Transverse colon (tissue), 4 donors: ENCODE measurements around the gene SPATA2. TPM values are rescaled to one million over a fixed set of nuclear protein-coding genes. Genes with fewer than 3 reads are reported as not detected.

Experiments
- DNase-seq: peaks from one replicate; pipeline ENCODE4 v3.0.0-alpha.2; 2019
- H3K27ac ChIP-seq, 4 donors: fragments of 200-600 bp; sonication (generic); 2 replicates each; pipeline ENCODE4 v1.5.1; 2016 to 2018; ENCODE audit warnings: inconsistent platforms in 4 of 4
- H3K27me3 ChIP-seq: fragments of 200-600 bp; sonication (generic); 2 replicates; pipeline ENCODE4 v1.5.1; 2017; ENCODE audit warnings: inconsistent platforms
- H3K36me3 ChIP-seq, 4 donors: fragments of 200-600 bp; sonication (generic); 2 replicates each; pipeline ENCODE4 v1.5.1; 2017 to 2019; ENCODE audit warnings: inconsistent platforms in 4 of 4
- H3K4me1 ChIP-seq, 4 donors: fragments of 200-600 bp; sonication (generic); 2 replicates each; pipeline ENCODE4 v1.5.1; 2017 to 2020; ENCODE audit warnings: inconsistent platforms in 4 of 4
- H3K4me3 ChIP-seq, 4 donors: fragments of 200-600 bp; sonication (generic); 1 replicate in 1 of 4; 2 replicates in 3 of 4; pipeline versions ENCODE4 v1.5.1 to v1.6.1; 2017 to 2019; ENCODE audit warnings: inconsistent platforms in 4 of 4
- H3K9me3 ChIP-seq, 2 donors: fragments of 200-600 bp; sonication (generic); 2 replicates each; pipeline ENCODE4 v1.5.1; 2017 to 2019; ENCODE audit warnings: inconsistent platforms in 2 of 2
- CTCF ChIP-seq, 5 experiments: fragments of 200-600 bp in 3 of 5; fragments of 450-650 bp in 2 of 5; sonication (generic) in 3 of 5; IDR thresholded peaks; 1 replicate in 2 of 5; 2 replicates in 3 of 5; pipeline ENCODE4 v1.5.1; 2016 to 2017; ENCODE audit warnings: antibody characterized with exemption in 5 of 5, inconsistent platforms in 3 of 5, mild to moderate bottlenecking in 2 of 5, moderate library complexity in 1 of 5
- EP300 ChIP-seq: sonication (generic); formaldehyde crosslinking; IDR thresholded peaks from one replicate; pipeline ENCODE4 v1.6.1; 2017; ENCODE audit warnings: antibody characterized with exemption, low read depth
- POLR2A ChIP-seq: fragments of 450-650 bp; IDR thresholded peaks from one replicate; pipeline ENCODE4 v1.6.1; 2016; ENCODE audit warnings: antibody characterized with exemption, mild to moderate bottlenecking, moderate library complexity
- POLR2AphosphoS5 ChIP-seq, 3 donors: sonication (generic); formaldehyde crosslinking; IDR thresholded peaks; one replicate each; pipeline ENCODE4 v1.6.1; 2016; ENCODE audit warnings: antibody characterized with exemption in 3 of 3
- WGBS, 2 donors: methylation state at CpG; one replicate each; pipeline ENCODE4 v1.1.5; 2018; ENCODE audit warnings: low coverage in 1 of 2; 5-methylcytosine and 5-hydroxymethylcytosine counted together
- in situ Hi-C, 4 donors: fragments of 200-750 bp; cut with MboI; loops; one replicate each; pipeline versions ENCODE4 v1.15.0 to v1.15.1; 2017; ENCODE audit warnings: low sequenced_read_pairs in 3 of 4, low pct_ligation_motif_present in 1 of 4, low pct_unique_long_range_greater_than_20kb in 1 of 4
- intact Hi-C: fragments of 100-400 bp; cut with DNase I; formaldehyde crosslinking; loops from one replicate; pipeline ENCODE4 v1.15.1; 2023; ENCODE audit warnings: low total_unique reads
- total RNA-seq, 4 donors: library from RNA; depleted of rRNA; stranded (reverse); fragments of >200 nt; gene quantifications; one replicate each; pipeline ENCODE4 v1.1.0, GENCODE V29; 2016

SPATA2 gene
- total RNA-seq, 4 donors from 2014 or later, result 4.0 to 40.0 (median 17.2) TPM

- Histone ChIP-seq H3K27me3 (no peaks in the 10 kb centered on the region), H3K9me3 (no peaks in the 10 kb centered on the region), H3K36me3 (peaks cover 0 to 23% (median 9%) of the 10 kb centered on the region in 4 donors), H3K4me3 (no peak overlapping the region), H3K27ac (no peak overlapping the region), H3K4me1 (peaks cover 18 to 40% (median 28%) of the 10 kb centered on the region in 4 donors)
- TF ChIP-seq CTCF (IDR thresholded peaks at IDR 0.05) (no peak), POLR2A (no peak), EP300 (no peak), POLR2AphosphoS5 (IDR thresholded peaks at IDR 0.05) (no peak)
- DNase-seq, result no peak
- in situ Hi-C loops (no loop called here), intact Hi-C loops (no loop called here)
- WGBS, 2 donors, result 93% methylated on average over 19 of the region's 19 CpGs; no CpG with 5 or more reads in 1 of the 2 donors
Measured at GRCh38 chr20:49907405-49908257, 7.7 kb downstream of the SPATA2 start.

GRCh38 chr20:49906615-49907154 is 8.6 kb downstream of the SPATA2 start:
- intact Hi-C loops (no loop called here), in situ Hi-C loops (no loop called here)
- no peak overlapping the region for H3K4me3 ChIP-seq
- TF ChIP-seq CTCF (IDR thresholded peaks at IDR 0.05) (no peak), EP300 (no peak), POLR2AphosphoS5 (IDR thresholded peaks at IDR 0.05) (no peak), POLR2A (no peak)
- no peaks in the 10 kb centered on the region for H3K27me3 ChIP-seq
- peaks cover 18 to 31% (median 23%) of the 10 kb centered on the region in 4 donors for H3K4me1 ChIP-seq
- no peak overlapping the region for H3K27ac ChIP-seq
- H3K36me3 ChIP-seq, result peaks cover 0 to 23% (median 9%) of the 10 kb centered on the region in 4 donors
- DNase-seq, result no peak
- H3K9me3 ChIP-seq, result no peaks in the 10 kb centered on the region
- 84% methylated on average over 15 of the region's 15 CpGs; no CpG with 5 or more reads in 1 of the 2 donors for WGBS, 2 donors

GRCh38 chr20:49906101-49906604 is 9.2 kb downstream of the SPATA2 start:
- Histone ChIP-seq H3K27me3 (no peaks in the 10 kb centered on the region), H3K4me1 (peaks cover 17 to 26% (median 21%) of the 10 kb centered on the region in 4 donors), H3K4me3 (no peak overlapping the region), H3K36me3 (peaks cover 0 to 23% (median 9%) of the 10 kb centered on the region in 4 donors), H3K27ac (no peak overlapping the region), H3K9me3 (no peaks in the 10 kb centered on the region)
- intact Hi-C loops (no loop called here), in situ Hi-C loops (no loop called here)
- no peak for TF ChIP-seq EP300
- TF ChIP-seq CTCF (IDR thresholded peaks at IDR 0.05), result no peak
- TF ChIP-seq POLR2A, result no peak
- TF ChIP-seq POLR2AphosphoS5 (IDR thresholded peaks at IDR 0.05), result no peak
- WGBS, 2 donors, result 93% methylated on average over 35 of the region's 37 CpGs; no CpG with 5 or more reads in 1 of the 2 donors
- DNase-seq, result no peak

- peak; percentile 2 for DNase-seq
- H3K27ac ChIP-seq, result no peak overlapping the region
- peaks cover 11 to 21% (median 19%) of the 10 kb centered on the region in 4 donors for H3K4me1 ChIP-seq
- intact Hi-C loops, result no loop called here
- peaks cover 0 to 23% (median 9%) of the 10 kb centered on the region in 4 donors for H3K36me3 ChIP-seq
- WGBS, 2 donors, result 90 to 100% methylated on average over 1 to 29 of the region's 29 CpGs
- in situ Hi-C loops, result no loop called here
- no peaks in the 10 kb centered on the region for H3K27me3 ChIP-seq
- H3K9me3 ChIP-seq, result no peaks in the 10 kb centered on the region
- H3K4me3 ChIP-seq, result no peak overlapping the region
- TF ChIP-seq EP300, result no peak
- no peak for TF ChIP-seq POLR2A
- TF ChIP-seq CTCF (IDR thresholded peaks at IDR 0.05), result no peak
Measured at GRCh38 chr20:49905415-49906091, 9.8 kb downstream of the SPATA2 start.
